Loucy (cell line): ENCODE measurements around the gene ARR3.

Experiments
- EZH2phosphoT487 ChIP-seq: fragments of 200-600 bp; IDR thresholded peaks from 2 replicates; pipeline ENCODE4 v1.6.1; 2018; ENCODE audit warnings: antibody characterized with exemption, mild to moderate bottlenecking, moderate library complexity, borderline replicate concordance
- TF ChIP-seq, protein P1 (sequence below): fragments of 200-600 bp; sonication (generic); conservative IDR thresholded peaks from 2 replicates; pipeline ENCODE4 v1.5.1; 2014; ENCODE audit warnings: mild to moderate bottlenecking, antibody characterized with exemption, low read length

DNA sequence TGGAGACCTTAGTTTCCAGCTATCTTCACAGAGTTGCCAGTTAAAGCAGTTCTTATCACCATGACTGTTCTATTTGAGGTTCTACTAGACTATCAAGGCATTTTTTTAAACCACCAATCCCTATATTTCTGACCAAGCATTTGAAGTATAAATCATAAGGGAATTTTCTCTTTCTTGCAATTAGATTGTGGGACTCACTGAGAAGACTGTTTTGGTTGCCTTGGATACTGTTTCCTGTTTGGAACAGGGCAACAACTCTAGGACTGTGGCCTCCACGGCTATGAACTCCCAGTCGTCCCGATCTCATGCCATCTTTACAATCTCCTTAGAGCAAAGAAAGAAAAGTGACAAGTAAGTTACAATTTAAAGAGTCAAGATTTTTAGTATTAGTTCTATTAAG is 33.6 kb downstream of the ARR3 start:
- TF ChIP-seq, protein P1, sequence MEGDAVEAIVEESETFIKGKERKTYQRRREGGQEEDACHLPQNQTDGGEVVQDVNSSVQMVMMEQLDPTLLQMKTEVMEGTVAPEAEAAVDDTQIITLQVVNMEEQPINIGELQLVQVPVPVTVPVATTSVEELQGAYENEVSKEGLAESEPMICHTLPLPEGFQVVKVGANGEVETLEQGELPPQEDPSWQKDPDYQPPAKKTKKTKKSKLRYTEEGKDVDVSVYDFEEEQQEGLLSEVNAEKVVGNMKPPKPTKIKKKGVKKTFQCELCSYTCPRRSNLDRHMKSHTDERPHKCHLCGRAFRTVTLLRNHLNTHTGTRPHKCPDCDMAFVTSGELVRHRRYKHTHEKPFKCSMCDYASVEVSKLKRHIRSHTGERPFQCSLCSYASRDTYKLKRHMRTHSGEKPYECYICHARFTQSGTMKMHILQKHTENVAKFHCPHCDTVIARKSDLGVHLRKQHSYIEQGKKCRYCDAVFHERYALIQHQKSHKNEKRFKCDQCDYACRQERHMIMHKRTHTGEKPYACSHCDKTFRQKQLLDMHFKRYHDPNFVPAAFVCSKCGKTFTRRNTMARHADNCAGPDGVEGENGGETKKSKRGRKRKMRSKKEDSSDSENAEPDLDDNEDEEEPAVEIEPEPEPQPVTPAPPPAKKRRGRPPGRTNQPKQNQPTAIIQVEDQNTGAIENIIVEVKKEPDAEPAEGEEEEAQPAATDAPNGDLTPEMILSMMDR, result no peak
- TF ChIP-seq EZH2phosphoT487, result no peak
